ENCODE results near the gene SLC52A3.

SLC52A3 gene

GRCh38 chr20:719816-720215, 48.5 kb downstream of the SLC52A3 start:
- no peak for DNase-seq (ENCODE audit: low read depth)
- TF ChIP-seq, protein P1, sequence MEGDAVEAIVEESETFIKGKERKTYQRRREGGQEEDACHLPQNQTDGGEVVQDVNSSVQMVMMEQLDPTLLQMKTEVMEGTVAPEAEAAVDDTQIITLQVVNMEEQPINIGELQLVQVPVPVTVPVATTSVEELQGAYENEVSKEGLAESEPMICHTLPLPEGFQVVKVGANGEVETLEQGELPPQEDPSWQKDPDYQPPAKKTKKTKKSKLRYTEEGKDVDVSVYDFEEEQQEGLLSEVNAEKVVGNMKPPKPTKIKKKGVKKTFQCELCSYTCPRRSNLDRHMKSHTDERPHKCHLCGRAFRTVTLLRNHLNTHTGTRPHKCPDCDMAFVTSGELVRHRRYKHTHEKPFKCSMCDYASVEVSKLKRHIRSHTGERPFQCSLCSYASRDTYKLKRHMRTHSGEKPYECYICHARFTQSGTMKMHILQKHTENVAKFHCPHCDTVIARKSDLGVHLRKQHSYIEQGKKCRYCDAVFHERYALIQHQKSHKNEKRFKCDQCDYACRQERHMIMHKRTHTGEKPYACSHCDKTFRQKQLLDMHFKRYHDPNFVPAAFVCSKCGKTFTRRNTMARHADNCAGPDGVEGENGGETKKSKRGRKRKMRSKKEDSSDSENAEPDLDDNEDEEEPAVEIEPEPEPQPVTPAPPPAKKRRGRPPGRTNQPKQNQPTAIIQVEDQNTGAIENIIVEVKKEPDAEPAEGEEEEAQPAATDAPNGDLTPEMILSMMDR (IDR thresholded peaks at IDR 0.05; ENCODE audit: low read depth, low read length, missing control alignments) = no peak
- H3K4me3 ChIP-seq (ENCODE audit: low read depth, low read length) = no peak overlapping the region

DNA sequence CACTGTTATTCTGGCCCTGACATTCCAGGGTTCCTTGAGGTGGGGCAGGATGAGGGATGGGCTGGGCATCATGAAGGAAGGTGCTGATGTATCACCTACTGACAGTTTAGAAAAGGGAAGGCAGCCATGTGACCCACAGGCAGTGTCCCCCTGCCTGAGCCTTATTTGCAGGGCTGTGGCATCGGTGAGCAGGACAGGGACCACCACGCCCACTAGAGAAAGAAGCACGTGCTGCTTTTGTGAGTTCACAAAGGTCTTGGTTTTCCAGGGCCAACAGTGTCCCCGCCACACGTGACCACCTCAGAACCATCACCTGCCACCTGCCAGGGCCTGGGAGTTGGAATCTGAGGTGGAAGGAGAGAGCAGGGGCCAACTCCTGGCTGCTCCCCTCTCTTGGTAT, 49.2 kb downstream of the SLC52A3 start:
- H3K4me3 ChIP-seq (ENCODE audit: low read depth, low read length) = no peak overlapping the region
- TF ChIP-seq, protein P1 (IDR thresholded peaks at IDR 0.05; ENCODE audit: low read depth, low read length, missing control alignments) = no peak
- DNase-seq (ENCODE audit: low read depth) = no peak

- DNase-seq (ENCODE audit: low read depth) = no peak
- TF ChIP-seq, protein P1 (IDR thresholded peaks at IDR 0.05; ENCODE audit: low read depth, low read length, missing control alignments) = no peak
Measured at GRCh38 chr20:717832-718231, 50.5 kb downstream of the SLC52A3 start.

GRCh38 chr20:717271-717670, 51.0 kb downstream of the SLC52A3 start:
- no peak overlapping the region for H3K4me3 ChIP-seq (ENCODE audit: low read depth, low read length)
- TF ChIP-seq, protein P1 (IDR thresholded peaks at IDR 0.05; ENCODE audit: low read depth, low read length, missing control alignments) = no peak
- DNase-seq (ENCODE audit: low read depth) = no peak

More at GRCh38 chr20:717832-718231, 50.5 kb downstream of the SLC52A3 start:
- H3K4me3 ChIP-seq (ENCODE audit: low read depth, low read length) = no peak overlapping the region

GRCh38 chr20:714453-714852, 53.8 kb downstream of the SLC52A3 start:
- no peak for DNase-seq (ENCODE audit: low read depth)
- TF ChIP-seq, protein P1 (IDR thresholded peaks at IDR 0.05; ENCODE audit: low read depth, low read length, missing control alignments) = no peak
- no peak overlapping the region for H3K4me3 ChIP-seq (ENCODE audit: low read depth, low read length)

DNA sequence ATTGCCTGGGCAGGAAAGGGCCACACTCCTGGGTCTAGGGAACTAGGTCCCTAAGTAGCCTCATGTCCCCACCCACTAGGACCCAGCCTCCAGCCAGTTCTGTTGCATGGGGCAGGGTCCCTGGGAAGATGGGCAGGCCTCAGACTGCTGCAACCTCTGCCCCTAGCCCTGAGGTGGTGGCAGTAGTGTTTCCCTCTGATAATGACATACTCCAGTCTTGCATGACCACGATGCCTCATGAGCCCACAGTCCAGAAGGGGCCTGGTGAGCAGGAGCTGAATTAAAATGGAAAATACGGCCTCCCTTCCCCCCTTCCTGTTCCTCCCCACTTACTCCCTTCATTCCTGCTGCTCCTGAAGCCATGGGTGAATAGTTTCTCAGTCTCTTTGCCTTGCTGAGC, 56.7 kb downstream of the SLC52A3 start:
- TF ChIP-seq, protein P1 (IDR thresholded peaks at IDR 0.05; ENCODE audit: low read depth, low read length, missing control alignments) = no peak
- H3K4me3 ChIP-seq (ENCODE audit: low read depth, low read length) = no peak overlapping the region
- DNase-seq (ENCODE audit: low read depth) = no peak

GRCh38 chr20:710780-711450, 57.4 kb downstream of the SLC52A3 start:
- DNase-seq (ENCODE audit: low read depth) = no peak
- TF ChIP-seq, protein P1 (IDR thresholded peaks at IDR 0.05; ENCODE audit: low read depth, low read length, missing control alignments) = no peak
- no peak overlapping the region for H3K4me3 ChIP-seq (ENCODE audit: low read depth, low read length)

Measured in GM12864 (cell line).